Endothelial cell of umbilical vein (primary cell): ENCODE measurements around the gene DNASE1L1.

ENCODE experiments used
- CTCF ChIP-seq, 2 donors: IDR thresholded peaks; 1 replicate in 1 of 2; 2 replicates in 1 of 2; pipeline ENCODE4 v1.5.1; 2011; ENCODE audit warnings: low read length in 2 of 2, mild to moderate bottlenecking in 2 of 2, moderate library complexity in 2 of 2, control low read depth in 1 of 2, inconsistent platforms in 1 of 2, low read depth in 1 of 2; ENCODE audit not compliant: insufficient read depth in 1 of 2; ENCODE audit errors: extremely low read depth in 1 of 2
- FOS ChIP-seq: IDR thresholded peaks from 2 replicates; pipeline ENCODE4 v1.6.1; 2011; ENCODE audit warnings: mild to moderate bottlenecking, low read length, moderate library complexity, borderline replicate concordance; ENCODE audit not compliant: insufficient read depth
- POLR2A ChIP-seq: IDR thresholded peaks from 2 replicates; pipeline ENCODE4 v1.6.1; 2012; ENCODE audit warnings: low read depth, mild to moderate bottlenecking, control low read depth, low read length
- POLR2AphosphoS5 ChIP-seq: IDR thresholded peaks from 2 replicates; pipeline ENCODE4 v1.6.1; 2012; ENCODE audit warnings: low read depth, mild to moderate bottlenecking, control low read depth, low read length, moderate library complexity; ENCODE audit not compliant: insufficient read depth
- TF ChIP-seq, protein P1 (sequence below): IDR thresholded peaks from 2 replicates; pipeline ENCODE4 v1.6.1; 2011; ENCODE audit not compliant: insufficient read depth, insufficient read length

DNA sequence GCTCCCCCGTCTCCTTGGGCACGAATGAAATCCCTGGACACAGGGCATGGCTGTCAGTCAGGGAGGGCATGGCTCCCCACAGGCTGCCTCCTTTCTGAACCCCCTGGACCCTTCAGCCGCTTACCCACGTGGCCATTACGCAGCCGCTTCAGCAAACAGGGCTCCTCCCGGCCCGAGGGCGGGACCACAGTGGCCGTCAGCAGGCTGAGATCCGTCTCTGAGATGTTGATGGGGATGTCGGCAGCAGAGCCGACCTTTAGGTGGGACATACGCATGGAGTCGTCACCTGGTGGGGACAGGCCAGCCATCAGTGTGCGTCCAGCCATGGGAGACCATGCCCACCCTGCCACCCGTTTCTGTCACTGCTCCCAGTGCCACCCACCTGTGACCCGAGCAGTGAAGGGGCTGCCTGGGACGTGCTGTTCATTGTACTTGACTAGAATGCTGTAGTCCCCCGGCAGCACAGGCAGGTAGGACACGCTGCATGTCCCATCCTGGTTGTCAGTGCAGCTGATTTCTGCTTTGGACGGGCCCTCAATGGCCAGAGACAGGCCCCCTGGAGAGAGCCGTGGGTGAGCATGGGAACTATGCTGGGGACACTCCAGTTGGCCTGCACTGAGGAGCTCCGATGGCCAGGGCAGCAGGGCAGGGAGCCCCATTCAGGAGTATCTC, 55.7 kb downstream of the DNASE1L1 start:
- TF ChIP-seq, protein P1, sequence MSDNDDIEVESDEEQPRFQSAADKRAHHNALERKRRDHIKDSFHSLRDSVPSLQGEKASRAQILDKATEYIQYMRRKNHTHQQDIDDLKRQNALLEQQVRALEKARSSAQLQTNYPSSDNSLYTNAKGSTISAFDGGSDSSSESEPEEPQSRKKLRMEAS = no peak
- TF ChIP-seq POLR2A = no peak
- no peak for TF ChIP-seq CTCF (IDR thresholded peaks at IDR 0.05; ENCODE audit: extremely low read depth in 1 of 2, insufficient read depth in 1 of 2, low read depth in 1 of 2, low read length in 2 of 2)
- no peak for TF ChIP-seq FOS
- TF ChIP-seq POLR2AphosphoS5 = peak; percentile 3
